WTC11 (cell line): Measurements from ENCODE around the gene DTL.

Experiments
- NFYB ChIP-seq: sonication (generic); formaldehyde crosslinking; conservative IDR thresholded peaks from 2 replicates; pipeline ENCODE4 v1.8.0; 2022; ENCODE audit warnings: low read depth, missing genetic modification reagents
- RELA ChIP-seq: sonication (generic); formaldehyde crosslinking; IDR thresholded peaks from 2 replicates; pipeline ENCODE4 v1.8.1; 2022; ENCODE audit warnings: missing genetic modification reagents, mild to moderate bottlenecking, borderline replicate concordance
- TF ChIP-seq, protein P1 (sequence below): fragments of 200-600 bp; IDR thresholded peaks from 2 replicates; pipeline ENCODE4 v1.8.0; 2022; ENCODE audit warnings: antibody characterized with exemption

DNA sequence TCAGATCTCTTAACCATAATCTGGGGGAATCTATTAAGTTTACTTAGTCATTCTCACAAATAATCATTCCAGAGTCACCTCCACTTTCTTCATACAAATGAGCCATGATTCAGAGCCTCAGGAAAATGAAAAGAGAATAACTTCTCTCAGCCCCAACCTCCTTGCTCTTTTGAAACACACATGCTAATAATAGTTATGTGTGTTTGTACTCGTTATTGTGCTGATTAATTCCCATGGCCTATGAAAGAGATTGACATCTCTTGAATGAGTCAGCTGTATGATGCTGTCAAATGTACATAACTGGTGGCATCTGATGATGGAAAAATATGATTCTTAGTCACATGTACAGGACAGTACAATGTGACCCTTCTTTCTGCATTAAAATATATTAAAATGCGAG lies 41.5 kb downstream of the DTL start:
- TF ChIP-seq, protein P1, sequence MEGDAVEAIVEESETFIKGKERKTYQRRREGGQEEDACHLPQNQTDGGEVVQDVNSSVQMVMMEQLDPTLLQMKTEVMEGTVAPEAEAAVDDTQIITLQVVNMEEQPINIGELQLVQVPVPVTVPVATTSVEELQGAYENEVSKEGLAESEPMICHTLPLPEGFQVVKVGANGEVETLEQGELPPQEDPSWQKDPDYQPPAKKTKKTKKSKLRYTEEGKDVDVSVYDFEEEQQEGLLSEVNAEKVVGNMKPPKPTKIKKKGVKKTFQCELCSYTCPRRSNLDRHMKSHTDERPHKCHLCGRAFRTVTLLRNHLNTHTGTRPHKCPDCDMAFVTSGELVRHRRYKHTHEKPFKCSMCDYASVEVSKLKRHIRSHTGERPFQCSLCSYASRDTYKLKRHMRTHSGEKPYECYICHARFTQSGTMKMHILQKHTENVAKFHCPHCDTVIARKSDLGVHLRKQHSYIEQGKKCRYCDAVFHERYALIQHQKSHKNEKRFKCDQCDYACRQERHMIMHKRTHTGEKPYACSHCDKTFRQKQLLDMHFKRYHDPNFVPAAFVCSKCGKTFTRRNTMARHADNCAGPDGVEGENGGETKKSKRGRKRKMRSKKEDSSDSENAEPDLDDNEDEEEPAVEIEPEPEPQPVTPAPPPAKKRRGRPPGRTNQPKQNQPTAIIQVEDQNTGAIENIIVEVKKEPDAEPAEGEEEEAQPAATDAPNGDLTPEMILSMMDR = no peak
- TF ChIP-seq NFYB (CRISPR knock-in tag) (no peak), RELA (no peak)
